A204.1 (cell line): ENCODE results near the gene ANKRD36.
"Not testable (repeated sequence)": the region's sequence is repeated elsewhere in the genome, so short reads cannot be mapped to it uniquely, and the experiment has no call there.

Experiments used
- FAIRE-seq: peaks from 2 replicates; lab custom pipeline; 2012; peaks lifted over from hg19 to GRCh38; lab: Jason Lieb, UNC

ANKRD36 gene

GRCh38 chr2:97113050-97113881 lies at the start of gene ANKRD36:
TSS of gene ANKRD36 (plus strand) at chr2:97113153. CDS start at chr2:97113740, 587 bp downstream.
- FAIRE-seq = not testable (repeated sequence)

GRCh38 chr2:97066030-97066429 lies 46.9 kb upstream of the ANKRD36 start:
- not testable (repeated sequence) for FAIRE-seq

GRCh38 chr2:97067279-97068004 lies 45.5 kb upstream of the ANKRD36 start:
- no peak for FAIRE-seq

GRCh38 chr2:97068074-97068473 lies 44.9 kb upstream of the ANKRD36 start:
- FAIRE-seq = no peak

- not testable (repeated sequence) for FAIRE-seq
Measured at GRCh38 chr2:97068722-97069121, 44.2 kb upstream of the ANKRD36 start.

GRCh38 chr2:97070915-97071314 lies 42.0 kb upstream of the ANKRD36 start:
- not testable (repeated sequence) for FAIRE-seq

- FAIRE-seq = not testable (repeated sequence)
Measured at GRCh38 chr2:97077213-97077612, 35.7 kb upstream of the ANKRD36 start.

GRCh38 chr2:97080855-97081254 lies 32.1 kb upstream of the ANKRD36 start:
- not testable (repeated sequence) for FAIRE-seq

GRCh38 chr2:97082206-97082605 lies 30.7 kb upstream of the ANKRD36 start:
- FAIRE-seq = not testable (repeated sequence)

- FAIRE-seq = not testable (repeated sequence)
Measured at GRCh38 chr2:97083516-97083915, 29.4 kb upstream of the ANKRD36 start.

- FAIRE-seq = not testable (repeated sequence)
Measured at GRCh38 chr2:97085093-97085492, 27.9 kb upstream of the ANKRD36 start.

GRCh38 chr2:97088706-97089105 lies 24.2 kb upstream of the ANKRD36 start:
- FAIRE-seq = not testable (repeated sequence)

- FAIRE-seq = not testable (repeated sequence)
Measured at GRCh38 chr2:97092946-97093345, 20.0 kb upstream of the ANKRD36 start.

- not testable (repeated sequence) for FAIRE-seq
Measured at GRCh38 chr2:97093983-97094771, 18.8 kb upstream of the ANKRD36 start.

GRCh38 chr2:97094772-97095611 lies 18.0 kb upstream of the ANKRD36 start, which contains the start of gene FAHD2B:
TSS of gene FAHD2B (minus strand) at chr2:97094882. CDS start at chr2:97091706, 3,176 bp downstream.
- not testable (repeated sequence) for FAIRE-seq

GRCh38 chr2:97095661-97096060 lies 17.3 kb upstream of the ANKRD36 start:
- no peak for FAIRE-seq

- not testable (repeated sequence) for FAIRE-seq
Measured at GRCh38 chr2:97098786-97099372, 14.1 kb upstream of the ANKRD36 start.

- not testable (repeated sequence) for FAIRE-seq
Measured at GRCh38 chr2:97106878-97107277, 6.1 kb upstream of the ANKRD36 start.

GRCh38 chr2:97111246-97111645 lies 1.7 kb upstream of the ANKRD36 start:
- FAIRE-seq = not testable (repeated sequence)

GRCh38 chr2:97112320-97113049 lies 468 bp upstream of the ANKRD36 start:
- FAIRE-seq = peak; percentile 97
